Measurements from ENCODE around the gene CACNA1B. TPM values are rescaled to one million over a fixed set of nuclear protein-coding genes. Genes with fewer than 3 reads are reported as not detected.

Gene CACNA1B
- total and polyA plus RNA-seq, 2 donors (not counting 1 experiment from before 2014, with no cell fraction given) = 0.15 TPM; not detected in 1

GRCh38 chr9:138111607-138112006 is 234.0 kb downstream of the CACNA1B start:
- no peaks in the 10 kb centered on the region for H4K20me1 ChIP-seq (ENCODE audit: control insufficient read depth, insufficient read depth, low read length, poor library complexity, severe bottlenecking)
- no peaks in the 10 kb centered on the region for H3K4me1 ChIP-seq (ENCODE audit: control insufficient read depth in 2 of 2, insufficient read depth in 2 of 2, low read length in 2 of 2)
- CTCF ChIA-PET = no interaction called here

GRCh38 chr9:138112090-138112748 is 234.6 kb downstream of the CACNA1B start:
- Mint-ChIP-seq H3K27me3 (peaks cover 3% of the 10 kb centered on the region), H3K9me3 (ENCODE audit: insufficient read depth) (no peaks in the 10 kb centered on the region), H3K27ac (no peak overlapping the region), H3K4me1 (no peaks in the 10 kb centered on the region), H3K4me3 (no peak overlapping the region)
- Histone ChIP-seq H3K9ac (ENCODE audit: low read length) (no peak overlapping the region), H3K36me3 (replicated peaks in 1 of 2; ENCODE audit: control extremely low read depth in 1 of 2, control insufficient read depth in 1 of 2, extremely low read depth in 1 of 2, insufficient read depth in 2 of 2, low read length in 1 of 2) (no peaks in the 10 kb centered on the region), H3K79me2 (ENCODE audit: control insufficient read depth, insufficient read depth, low read length) (no peaks in the 10 kb centered on the region), H3K4me1 (ENCODE audit: control insufficient read depth in 2 of 2, insufficient read depth in 2 of 2, low read length in 2 of 2) (no peaks in the 10 kb centered on the region), H3K9me3 (ENCODE audit: control extremely low read depth in 1 of 3, control insufficient read depth in 2 of 3, insufficient read depth in 1 of 3, low read length in 2 of 3) (no peaks in the 10 kb centered on the region), H3K4me2 (replicated peaks; ENCODE audit: low read depth, low read length, poor library complexity, severe bottlenecking) (no peak overlapping the region), H3K27ac (ENCODE audit: low read length in 2 of 2) (no peak overlapping the region), H3K4me3 (ENCODE audit: control extremely low read depth in 1 of 5, extremely low read depth in 1 of 5, insufficient read depth in 1 of 5, low read depth in 2 of 5, low read length in 4 of 5) (no peak overlapping the region), H3K27me3 (replicated peaks in 1 of 4; ENCODE audit: control extremely low read depth in 1 of 4, control insufficient read depth in 3 of 4, insufficient read depth in 4 of 4, low read length in 3 of 4) (no peaks in the 10 kb centered on the region), H4K20me1 (ENCODE audit: control insufficient read depth, insufficient read depth, low read length, poor library complexity, severe bottlenecking) (no peaks in the 10 kb centered on the region), H2AFZ (ENCODE audit: insufficient read depth, low read depth, low read length, poor library complexity, severe bottlenecking) (no peak overlapping the region)
- intact Hi-C loops (cut with micrococcal nuclease) = no loop called here
- 88% methylated on average over 12 of the region's 16 CpGs for WGBS (ENCODE audit: insufficient coverage)
- no peak for DNase-seq
- no peak for TF ChIP-seq CTCF (IDR thresholded peaks at IDR 0.05)
- TF ChIP-seq EZH2 (IDR thresholded peaks at IDR 0.05; ENCODE audit: borderline replicate concordance, insufficient read depth, low read depth, low read length, poor library complexity, severe bottlenecking) = no peak
- CTCF ChIA-PET = no interaction called here
- ATAC-seq (ENCODE audit: low read depth) = no peak
- POLR2A ChIA-PET = no interaction called here

More at GRCh38 chr9:138111607-138112006, 234.0 kb downstream of the CACNA1B start:
- no peaks in the 10 kb centered on the region for H3K36me3 ChIP-seq (replicated peaks in 1 of 2; ENCODE audit: control extremely low read depth in 1 of 2, control insufficient read depth in 1 of 2, extremely low read depth in 1 of 2, insufficient read depth in 2 of 2, low read length in 1 of 2)
- POLR2A ChIA-PET = no interaction called here
- ATAC-seq (ENCODE audit: low read depth) (no peak), DNase-seq (no peak)
- no peak overlapping the region for H3K4me3 ChIP-seq (ENCODE audit: control extremely low read depth in 1 of 5, extremely low read depth in 1 of 5, insufficient read depth in 1 of 5, low read depth in 2 of 5, low read length in 4 of 5)
- Mint-ChIP-seq H3K9me3 (ENCODE audit: insufficient read depth) (no peaks in the 10 kb centered on the region), H3K27ac (no peak overlapping the region), H3K4me3 (no peak overlapping the region), H3K4me1 (no peaks in the 10 kb centered on the region), H3K27me3 (peaks cover 4% of the 10 kb centered on the region)
- H3K9ac ChIP-seq (ENCODE audit: low read length) = no peak overlapping the region
- WGBS (ENCODE audit: insufficient coverage) = 90% methylated on average over 3 of the region's 9 CpGs
- no peaks in the 10 kb centered on the region for H3K27me3 ChIP-seq (replicated peaks in 1 of 4; ENCODE audit: control extremely low read depth in 1 of 4, control insufficient read depth in 3 of 4, insufficient read depth in 4 of 4, low read length in 3 of 4)
- TF ChIP-seq EZH2 (IDR thresholded peaks at IDR 0.05; ENCODE audit: borderline replicate concordance, insufficient read depth, low read depth, low read length, poor library complexity, severe bottlenecking) (no peak), CTCF (IDR thresholded peaks at IDR 0.05) (no peak)
- H3K27ac ChIP-seq (ENCODE audit: low read length in 2 of 2) = no peak overlapping the region
- no peaks in the 10 kb centered on the region for H3K79me2 ChIP-seq (ENCODE audit: control insufficient read depth, insufficient read depth, low read length)
- no peak overlapping the region for H2AFZ ChIP-seq (ENCODE audit: insufficient read depth, low read depth, low read length, poor library complexity, severe bottlenecking)
- H3K4me2 ChIP-seq (replicated peaks; ENCODE audit: low read depth, low read length, poor library complexity, severe bottlenecking) = no peak overlapping the region
- H3K9me3 ChIP-seq (ENCODE audit: control extremely low read depth in 1 of 3, control insufficient read depth in 2 of 3, insufficient read depth in 1 of 3, low read length in 2 of 3) = no peaks in the 10 kb centered on the region
- intact Hi-C loops (cut with micrococcal nuclease) = no loop called here
